Vagina (tissue), 2 donors: ENCODE data around the gene ALS2CL.

Source experiments
- CTCF ChIP-seq, 3 experiments: fragments of 450-650 bp in 2 of 3; fragments of 200-600 bp in 1 of 3; sonication (generic) in 1 of 3; IDR thresholded peaks; one replicate each; pipeline ENCODE4 v1.5.1; 2017 to 2019; ENCODE audit warnings: antibody characterized with exemption in 3 of 3, mild to moderate bottlenecking in 2 of 3, moderate library complexity in 2 of 3
- POLR2A ChIP-seq, 2 donors: fragments of 450-650 bp; IDR thresholded peaks; one replicate each; pipeline ENCODE4 v1.6.1; 2017; ENCODE audit warnings: antibody characterized with exemption in 2 of 2, mild to moderate bottlenecking in 2 of 2, moderate library complexity in 2 of 2
- POLR2AphosphoS5 ChIP-seq, 2 donors: sonication (generic); formaldehyde crosslinking; IDR thresholded peaks; one replicate each; pipeline ENCODE4 v1.9.0; 2017; ENCODE audit warnings: antibody characterized with exemption in 2 of 2, mild to moderate bottlenecking in 2 of 2, low read depth in 1 of 2; ENCODE audit not compliant: insufficient read depth in 1 of 2

GRCh38 chr3:46709157-46709654 is 15.7 kb upstream of the ALS2CL start:
- TF ChIP-seq POLR2A (IDR thresholded peaks at IDR 0.05) (no peak), CTCF (IDR thresholded peaks at IDR 0.05) (no peak), POLR2AphosphoS5 (IDR thresholded peaks at IDR 0.05; ENCODE audit: insufficient read depth in 1 of 2, low read depth in 1 of 2) (no peak)
